Measurements from ENCODE around the gene DDX24. TPM values are rescaled to one million over a fixed set of nuclear protein-coding genes. Genes with fewer than 3 reads are reported as not detected.

DDX24 gene
- total RNA-seq, 4 donors from 2014 or later, result 116 to 170 (median 151) TPM

DNA sequence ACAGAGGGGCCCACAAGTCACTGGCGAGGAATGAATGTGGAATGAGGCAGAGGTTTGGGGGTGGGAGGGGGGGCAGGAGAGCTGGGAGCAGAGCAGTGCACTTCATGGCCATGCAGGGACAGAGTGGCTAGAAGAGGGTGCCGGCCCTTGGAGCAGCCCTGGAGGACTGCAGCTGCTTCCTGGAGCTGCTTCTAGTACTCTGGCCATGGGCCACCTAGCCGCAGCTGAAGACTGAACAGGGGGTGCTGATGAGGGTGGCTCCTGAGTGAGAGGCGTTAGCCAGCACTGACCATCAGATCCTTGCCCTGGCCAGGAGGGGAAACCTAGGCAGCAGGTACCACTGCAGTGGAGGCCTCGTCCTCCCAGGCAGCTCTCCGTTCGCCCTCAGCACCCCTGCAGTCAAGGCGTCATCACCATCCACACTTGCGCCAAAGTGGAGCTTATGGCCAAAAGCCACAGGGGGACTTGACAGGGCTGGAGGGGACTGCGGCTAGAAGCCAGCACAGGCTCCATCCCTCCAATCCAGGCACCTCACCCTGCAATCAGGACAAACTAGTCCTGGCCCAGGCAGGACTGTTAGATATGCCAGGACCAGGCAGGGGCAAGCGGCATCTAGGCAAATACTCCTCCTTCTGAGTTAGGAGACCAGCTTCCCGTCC is 38.4 kb downstream of the DDX24 start:
- Histone ChIP-seq H3K36me3 (peaks cover 0 to 47% (median 0%) of the 10 kb centered on the region in 3 donors), H3K9me3 (no peaks in the 10 kb centered on the region), H3K27ac (no peak overlapping the region), H3K4me1 (peaks cover 0 to 10% (median 2%) of the 10 kb centered on the region in 4 donors), H3K27me3 (no peaks in the 10 kb centered on the region), H3K4me3 (no peak overlapping the region)
- DNase-seq (ENCODE audit: low spot score in 2 of 2), result no peak
- TF ChIP-seq POLR2A (IDR thresholded peaks at IDR 0.05) (no peak), EP300 (IDR thresholded peaks at IDR 0.05) (no peak)
- TF ChIP-seq, protein P1, sequence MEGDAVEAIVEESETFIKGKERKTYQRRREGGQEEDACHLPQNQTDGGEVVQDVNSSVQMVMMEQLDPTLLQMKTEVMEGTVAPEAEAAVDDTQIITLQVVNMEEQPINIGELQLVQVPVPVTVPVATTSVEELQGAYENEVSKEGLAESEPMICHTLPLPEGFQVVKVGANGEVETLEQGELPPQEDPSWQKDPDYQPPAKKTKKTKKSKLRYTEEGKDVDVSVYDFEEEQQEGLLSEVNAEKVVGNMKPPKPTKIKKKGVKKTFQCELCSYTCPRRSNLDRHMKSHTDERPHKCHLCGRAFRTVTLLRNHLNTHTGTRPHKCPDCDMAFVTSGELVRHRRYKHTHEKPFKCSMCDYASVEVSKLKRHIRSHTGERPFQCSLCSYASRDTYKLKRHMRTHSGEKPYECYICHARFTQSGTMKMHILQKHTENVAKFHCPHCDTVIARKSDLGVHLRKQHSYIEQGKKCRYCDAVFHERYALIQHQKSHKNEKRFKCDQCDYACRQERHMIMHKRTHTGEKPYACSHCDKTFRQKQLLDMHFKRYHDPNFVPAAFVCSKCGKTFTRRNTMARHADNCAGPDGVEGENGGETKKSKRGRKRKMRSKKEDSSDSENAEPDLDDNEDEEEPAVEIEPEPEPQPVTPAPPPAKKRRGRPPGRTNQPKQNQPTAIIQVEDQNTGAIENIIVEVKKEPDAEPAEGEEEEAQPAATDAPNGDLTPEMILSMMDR (IDR thresholded peaks at IDR 0.05), result no peak
- 62 to 75% methylated on average over 8 to 12 of the region's 12 CpGs for WGBS, 2 donors

DNA sequence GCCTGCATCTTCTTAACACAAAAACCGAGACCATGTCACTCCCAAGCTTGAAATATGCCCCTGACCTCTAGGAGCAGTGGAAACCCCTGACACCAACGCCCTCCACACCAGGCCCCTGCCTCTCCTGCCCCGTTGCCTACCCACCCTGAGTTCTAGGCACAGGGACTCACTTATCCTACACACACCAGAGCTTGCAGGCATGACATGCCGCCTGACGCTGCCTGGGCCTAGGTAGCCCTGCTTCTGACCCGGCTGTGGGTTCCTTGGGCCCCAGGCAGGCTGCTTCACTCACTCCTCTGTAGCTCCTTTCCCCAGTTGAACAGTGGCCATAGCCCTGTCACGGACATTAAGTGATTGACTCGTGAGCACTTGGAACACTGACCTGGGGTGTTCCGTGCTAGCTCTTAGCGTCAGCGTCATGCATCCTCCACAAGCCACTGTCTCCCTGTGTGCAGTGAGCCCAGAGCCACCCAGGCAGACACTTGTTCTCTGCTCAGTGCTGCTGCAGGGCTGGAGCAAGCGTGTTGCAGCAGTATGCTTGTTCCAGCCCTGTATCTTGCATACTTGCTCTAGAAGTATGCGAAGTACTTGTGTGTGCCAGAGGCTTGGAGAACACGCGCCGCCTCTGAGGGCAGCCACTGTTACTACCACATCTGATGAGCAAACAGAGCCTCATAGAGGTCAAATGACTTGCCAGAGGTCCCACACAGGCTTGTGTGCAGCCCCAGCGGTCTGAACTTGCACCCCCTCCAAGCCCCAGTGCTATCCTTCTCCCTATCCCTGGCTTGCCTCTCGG is 39.3 kb downstream of the DDX24 start:
- TF ChIP-seq, protein P1 (IDR thresholded peaks at IDR 0.05), result no peak
- TF ChIP-seq POLR2A (IDR thresholded peaks at IDR 0.05) (no peak), EP300 (IDR thresholded peaks at IDR 0.05) (no peak)
- Histone ChIP-seq H3K4me3 (no peak overlapping the region), H3K9me3 (no peaks in the 10 kb centered on the region), H3K27ac (no peak overlapping the region), H3K27me3 (no peaks in the 10 kb centered on the region), H3K36me3 (peaks cover 0 to 39% (median 0%) of the 10 kb centered on the region in 3 donors), H3K4me1 (peaks cover 0 to 10% (median 2%) of the 10 kb centered on the region in 4 donors)
- 61 to 65% methylated on average over 14 to 18 of the region's 18 CpGs for WGBS, 2 donors
- no peak for DNase-seq (ENCODE audit: low spot score in 2 of 2)

GRCh38 chr14:94040796-94041195 is 40.2 kb downstream of the DDX24 start:
- no peak for DNase-seq (ENCODE audit: low spot score in 2 of 2)
- Histone ChIP-seq H3K36me3 (peaks cover 0 to 30% (median 0%) of the 10 kb centered on the region in 3 donors), H3K4me1 (peaks cover 0 to 10% (median 2%) of the 10 kb centered on the region in 4 donors), H3K4me3 (no peak overlapping the region), H3K27ac (no peak overlapping the region), H3K9me3 (no peaks in the 10 kb centered on the region), H3K27me3 (no peaks in the 10 kb centered on the region)
- WGBS, 2 donors, result 88 to 91% methylated on average over 13 of the region's 13 CpGs
- TF ChIP-seq EP300 (IDR thresholded peaks at IDR 0.05) (no peak), POLR2A (IDR thresholded peaks at IDR 0.05) (no peak)
- TF ChIP-seq, protein P1 (IDR thresholded peaks at IDR 0.05), result no peak

DNA sequence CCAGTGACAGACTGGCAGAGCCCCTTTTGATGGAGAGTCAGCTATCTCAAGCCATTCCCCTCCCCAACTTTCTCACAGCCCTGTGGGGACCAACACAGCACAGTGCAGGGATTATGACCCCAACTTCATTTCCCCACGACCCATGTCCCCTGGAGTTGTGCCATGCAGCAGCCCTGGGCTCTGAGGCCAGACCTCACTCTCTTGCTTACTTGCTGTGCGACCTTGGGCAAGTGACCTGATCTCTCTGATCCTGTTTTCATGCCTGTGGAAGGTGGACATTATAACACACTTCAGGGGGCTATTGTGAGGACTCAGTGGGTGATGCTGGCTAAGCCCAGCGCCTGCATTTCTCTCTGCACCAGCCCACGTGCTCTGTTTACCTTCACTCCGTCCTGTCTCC is 40.8 kb downstream of the DDX24 start:
- no peak overlapping the region for H3K27ac ChIP-seq
- no peaks in the 10 kb centered on the region for H3K27me3 ChIP-seq
- DNase-seq (ENCODE audit: low spot score in 2 of 2), result no peak
- no peak overlapping the region for H3K4me3 ChIP-seq
- H3K9me3 ChIP-seq, result no peaks in the 10 kb centered on the region
- peaks cover 0 to 10% (median 2%) of the 10 kb centered on the region in 4 donors for H3K4me1 ChIP-seq
- no peak for TF ChIP-seq POLR2A (IDR thresholded peaks at IDR 0.05)
- TF ChIP-seq, protein P1 (IDR thresholded peaks at IDR 0.05), result no peak
- TF ChIP-seq EP300 (IDR thresholded peaks at IDR 0.05), result no peak
- H3K36me3 ChIP-seq, result peaks cover 0 to 24% (median 0%) of the 10 kb centered on the region in 3 donors
- 77 to 86% methylated on average over 5 of the region's 5 CpGs for WGBS, 2 donors
